PC-3 (cell line): ENCODE results near the gene ACBD7.

Experiments
- EZH2 ChIP-seq: fragments of 300-600 bp; sonication (generic); IDR thresholded peaks from one replicate; pipeline ENCODE4 v1.6.1; 2017; ENCODE audit warnings: antibody characterized with exemption, mild to moderate bottlenecking, low read length; ENCODE audit not compliant: unreplicated experiment
- TF ChIP-seq, protein P1 (sequence below): fragments of 300-600 bp; sonication (generic); conservative IDR thresholded peaks from 2 replicates; pipeline ENCODE4 v1.5.1; 2017; ENCODE audit warnings: antibody characterized with exemption, low read depth, mild to moderate bottlenecking, low read length

DNA sequence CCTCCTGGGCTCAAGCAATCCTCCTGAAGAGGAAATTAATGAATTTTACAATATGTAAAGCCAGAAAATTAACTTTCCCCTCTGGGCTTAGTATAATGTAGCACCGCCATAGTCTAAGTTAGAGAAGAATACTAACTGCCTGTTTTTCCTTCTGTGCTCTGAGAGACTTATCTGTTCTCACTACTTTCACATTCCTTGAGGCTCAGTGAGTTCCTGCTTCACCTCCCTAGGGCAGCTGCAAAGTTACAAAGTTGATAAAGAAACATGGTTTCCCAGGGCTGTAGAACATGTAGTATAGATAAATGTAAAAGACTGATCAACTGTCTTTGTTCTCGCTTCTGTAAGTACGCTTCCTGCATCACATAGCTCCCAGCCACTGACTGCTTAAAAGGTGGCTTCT, 60.8 kb downstream of the ACBD7 start:
- TF ChIP-seq, protein P1, sequence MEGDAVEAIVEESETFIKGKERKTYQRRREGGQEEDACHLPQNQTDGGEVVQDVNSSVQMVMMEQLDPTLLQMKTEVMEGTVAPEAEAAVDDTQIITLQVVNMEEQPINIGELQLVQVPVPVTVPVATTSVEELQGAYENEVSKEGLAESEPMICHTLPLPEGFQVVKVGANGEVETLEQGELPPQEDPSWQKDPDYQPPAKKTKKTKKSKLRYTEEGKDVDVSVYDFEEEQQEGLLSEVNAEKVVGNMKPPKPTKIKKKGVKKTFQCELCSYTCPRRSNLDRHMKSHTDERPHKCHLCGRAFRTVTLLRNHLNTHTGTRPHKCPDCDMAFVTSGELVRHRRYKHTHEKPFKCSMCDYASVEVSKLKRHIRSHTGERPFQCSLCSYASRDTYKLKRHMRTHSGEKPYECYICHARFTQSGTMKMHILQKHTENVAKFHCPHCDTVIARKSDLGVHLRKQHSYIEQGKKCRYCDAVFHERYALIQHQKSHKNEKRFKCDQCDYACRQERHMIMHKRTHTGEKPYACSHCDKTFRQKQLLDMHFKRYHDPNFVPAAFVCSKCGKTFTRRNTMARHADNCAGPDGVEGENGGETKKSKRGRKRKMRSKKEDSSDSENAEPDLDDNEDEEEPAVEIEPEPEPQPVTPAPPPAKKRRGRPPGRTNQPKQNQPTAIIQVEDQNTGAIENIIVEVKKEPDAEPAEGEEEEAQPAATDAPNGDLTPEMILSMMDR, result no peak
- TF ChIP-seq EZH2, result no peak
